Measurements from ENCODE around the gene DNAH17.

DNAH17 gene

DNA sequence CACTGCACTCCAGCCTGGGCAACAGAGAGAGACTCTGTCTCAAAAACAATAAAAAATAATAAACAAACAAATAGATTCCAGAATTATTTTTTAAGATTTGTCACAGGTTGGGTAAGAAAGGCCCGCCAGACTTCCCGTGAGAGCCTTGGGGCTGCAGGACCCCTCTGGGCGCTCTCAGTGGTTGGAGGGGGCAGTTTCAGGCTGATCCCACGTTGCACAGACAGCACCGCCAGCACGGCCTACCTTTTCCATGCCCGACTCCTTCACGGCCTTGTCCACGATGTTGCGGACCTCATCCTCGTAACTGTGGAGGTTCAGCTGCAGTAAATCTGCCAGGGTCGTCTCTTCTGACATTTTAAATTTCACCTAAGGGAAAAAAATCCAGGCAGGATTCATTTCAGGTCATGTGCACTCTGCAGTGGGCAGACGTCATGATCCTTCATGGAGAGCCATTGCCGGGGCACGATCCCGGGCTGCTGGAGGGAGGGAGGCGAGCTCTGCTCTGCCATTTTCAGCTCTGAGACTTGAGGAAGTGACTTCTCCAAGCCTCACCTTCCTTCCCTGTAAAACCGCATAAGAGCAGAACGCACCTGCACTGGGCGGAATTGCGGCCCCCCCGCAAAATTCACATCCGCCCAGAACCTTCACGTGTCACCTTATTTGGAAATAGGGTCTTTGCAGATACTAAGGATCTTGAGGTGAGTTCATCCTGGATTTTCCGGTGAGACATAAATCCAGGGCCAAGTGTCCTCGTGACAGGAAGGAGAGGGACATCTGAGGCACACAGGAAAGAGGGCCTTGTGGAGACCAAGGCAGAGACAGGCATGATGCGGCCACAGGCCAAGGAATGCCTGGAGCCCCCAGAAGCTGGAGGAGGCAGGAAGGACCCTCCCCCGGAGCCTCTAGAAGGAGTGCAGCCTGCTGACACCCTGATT is 66.8 kb downstream of the DNAH17 start:
- TF ChIP-seq ZNF140 (tag by site-specific recombination; IDR thresholded peaks at IDR 0.05) = peak; percentile 67
- no peak for TF ChIP-seq ZNF175 (tag by site-specific recombination; IDR thresholded peaks at IDR 0.05)

GRCh38 chr17:78507526-78507925 is 69.7 kb downstream of the DNAH17 start:
- no peak overlapping the region for H3K4me3 ChIP-seq (ENCODE audit: low read depth, low read length)
- no peaks in the 10 kb centered on the region for H3K36me3 ChIP-seq (ENCODE audit: control insufficient read depth in 2 of 2, insufficient read depth in 1 of 2, low read length in 2 of 2)
- H3K27ac ChIP-seq (ENCODE audit: extremely low read depth, low read depth, low read length) = no peak overlapping the region
- POLR2A ChIA-PET = no interaction called here
- CTCF ChIA-PET = interaction anchor here (1.3 kb wide), 1 partner anchor 201 kb away, joined by 4 read pairs; no protein-coding TSS in a partner anchor
- no peaks in the 10 kb centered on the region for H3K9me3 ChIP-seq (ENCODE audit: control insufficient read depth, insufficient read depth, low read depth, low read length)
- H3K4me1 ChIP-seq (ENCODE audit: control insufficient read depth, insufficient read depth, low read length) = no peaks in the 10 kb centered on the region
- TF ChIP-seq ZNF404 (tag by site-specific recombination; IDR thresholded peaks at IDR 0.05) (no peak), RBAK (tag by site-specific recombination; IDR thresholded peaks at IDR 0.05) (no peak), PRDM1 (tag by site-specific recombination; IDR thresholded peaks at IDR 0.05) (no peak), YY2 (tag by site-specific recombination; IDR thresholded peaks at IDR 0.05) (no peak), ZNF621 (tag by site-specific recombination; IDR thresholded peaks at IDR 0.05) (no peak), ZNF211 (tag by site-specific recombination; IDR thresholded peaks at IDR 0.05; ENCODE audit: low read depth) (no peak), HOXC10 (CRISPR knock-in tag; IDR thresholded peaks at IDR 0.05) (no peak), MEIS1 (CRISPR knock-in tag; IDR thresholded peaks at IDR 0.05; ENCODE audit: borderline replicate concordance) (no peak), ZNF513 (tag by site-specific recombination; IDR thresholded peaks at IDR 0.05) (no peak), IKZF3 (tag by site-specific recombination; IDR thresholded peaks at IDR 0.05) (no peak)
- TF ChIP-seq, protein P1, sequence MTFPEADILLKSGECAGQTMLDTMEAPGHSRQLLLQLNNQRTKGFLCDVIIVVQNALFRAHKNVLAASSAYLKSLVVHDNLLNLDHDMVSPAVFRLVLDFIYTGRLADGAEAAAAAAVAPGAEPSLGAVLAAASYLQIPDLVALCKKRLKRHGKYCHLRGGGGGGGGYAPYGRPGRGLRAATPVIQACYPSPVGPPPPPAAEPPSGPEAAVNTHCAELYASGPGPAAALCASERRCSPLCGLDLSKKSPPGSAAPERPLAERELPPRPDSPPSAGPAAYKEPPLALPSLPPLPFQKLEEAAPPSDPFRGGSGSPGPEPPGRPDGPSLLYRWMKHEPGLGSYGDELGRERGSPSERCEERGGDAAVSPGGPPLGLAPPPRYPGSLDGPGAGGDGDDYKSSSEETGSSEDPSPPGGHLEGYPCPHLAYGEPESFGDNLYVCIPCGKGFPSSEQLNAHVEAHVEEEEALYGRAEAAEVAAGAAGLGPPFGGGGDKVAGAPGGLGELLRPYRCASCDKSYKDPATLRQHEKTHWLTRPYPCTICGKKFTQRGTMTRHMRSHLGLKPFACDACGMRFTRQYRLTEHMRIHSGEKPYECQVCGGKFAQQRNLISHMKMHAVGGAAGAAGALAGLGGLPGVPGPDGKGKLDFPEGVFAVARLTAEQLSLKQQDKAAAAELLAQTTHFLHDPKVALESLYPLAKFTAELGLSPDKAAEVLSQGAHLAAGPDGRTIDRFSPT (tag by site-specific recombination; IDR thresholded peaks at IDR 0.05) = no peak

More for the DNA sequence above, 66.8 kb downstream of the DNAH17 start:
- Histone ChIP-seq H3K36me3 (ENCODE audit: control insufficient read depth in 2 of 2, insufficient read depth in 1 of 2, low read length in 2 of 2) (no peaks in the 10 kb centered on the region), H3K27ac (ENCODE audit: extremely low read depth, low read depth, low read length) (no peak overlapping the region), H3K4me1 (ENCODE audit: control insufficient read depth, insufficient read depth, low read length) (no peaks in the 10 kb centered on the region), H3K4me3 (ENCODE audit: low read depth, low read length) (no peak overlapping the region), H3K9me3 (ENCODE audit: control insufficient read depth, insufficient read depth, low read depth, low read length) (no peaks in the 10 kb centered on the region)
- CTCF ChIA-PET = interaction anchor here (0.6 to 1.1 kb wide), 2 partner anchors 304 to 355 kb away, joined by 3 to 6 read pairs; no protein-coding TSS in a partner anchor
- POLR2A ChIA-PET = interaction anchor here (0.5 kb wide), 1 partner anchor 47 kb away, joined by 3 read pairs; no protein-coding TSS in a partner anchor

- H3K27ac ChIP-seq (ENCODE audit: extremely low read depth, low read depth, low read length) = no peak overlapping the region
- ChIA-PET CTCF (interaction anchor here (1.3 kb wide), 1 partner anchor 202 kb away, joined by 4 read pairs; no protein-coding TSS in a partner anchor), POLR2A (no interaction called here)
- no peaks in the 10 kb centered on the region for H3K9me3 ChIP-seq (ENCODE audit: control insufficient read depth, insufficient read depth, low read depth, low read length)
- no peaks in the 10 kb centered on the region for H3K4me1 ChIP-seq (ENCODE audit: control insufficient read depth, insufficient read depth, low read length)
- H3K4me3 ChIP-seq (ENCODE audit: low read depth, low read length) = no peak overlapping the region
- TF ChIP-seq TRIM28 (IDR thresholded peaks at IDR 0.05; ENCODE audit: borderline replicate concordance, low read length) = no peak
- TF ChIP-seq ZNF274 (IDR thresholded peaks at IDR 0.05; ENCODE audit: low read length) = no peak
- no peak for TF ChIP-seq ZNF274 (tag by site-specific recombination; IDR thresholded peaks at IDR 0.05; ENCODE audit: borderline replicate concordance)
- no peak for TF ChIP-seq ZNF341 (tag by site-specific recombination; IDR thresholded peaks at IDR 0.05; ENCODE audit: low read depth)
- no peaks in the 10 kb centered on the region for H3K36me3 ChIP-seq (ENCODE audit: control insufficient read depth in 2 of 2, insufficient read depth in 1 of 2, low read length in 2 of 2)
Observed at GRCh38 chr17:78506454-78507309, 70.5 kb downstream of the DNAH17 start.

Data from HEK293 (cell line).